HL-60 (cell line): ENCODE measurements around the gene PAQR5.

Source experiments
- DNase-seq, 2 experiments: peaks; one replicate each; pipeline ENCODE4 v3.0.0-alpha.2; 2010 to 2020; ENCODE audit warnings: low read depth in 1 of 2, low spot score in 1 of 2
- H3K27ac ChIP-seq: fragments of 250-450 bp; sonication (Bioruptor Pico); replicated peaks from 2 replicates; pipeline ENCODE4 v1.5.1; 2020; ENCODE audit warnings: mild to moderate bottlenecking, moderate library complexity
- H3K27me3 ChIP-seq: fragments of 250-450 bp; sonication (Bioruptor Pico); 2 replicates; pipeline ENCODE4 v1.5.1; 2021; ENCODE audit warnings: mild to moderate bottlenecking, moderate library complexity; ENCODE audit not compliant: insufficient read depth, poor library complexity, severe bottlenecking
- H3K4me3 ChIP-seq: replicated peaks from 2 replicates; pipeline ENCODE4 v1.5.1; 2011; ENCODE audit warnings: mild to moderate bottlenecking, control low read depth, low read length; ENCODE audit not compliant: insufficient read depth
- CTCF ChIP-seq: IDR thresholded peaks from one replicate; pipeline ENCODE4 v1.5.1; 2011; ENCODE audit warnings: low read length, control low read depth, inconsistent platforms; ENCODE audit not compliant: insufficient read depth
- GABPA ChIP-seq: IDR thresholded peaks from 2 replicates; pipeline ENCODE4 v1.6.1; 2012; ENCODE audit warnings: low read depth
- POLR2AphosphoS5 ChIP-seq: IDR thresholded peaks from 2 replicates; pipeline ENCODE4 v1.6.1; 2012; ENCODE audit warnings: low read depth
- REST ChIP-seq: IDR thresholded peaks from 2 replicates; pipeline ENCODE4 v1.6.1; 2012; ENCODE audit warnings: low read depth; ENCODE audit not compliant: insufficient replicate concordance
- SPI1 ChIP-seq: IDR thresholded peaks from 2 replicates; pipeline ENCODE4 v1.6.1; 2012; ENCODE audit warnings: low read depth, mild to moderate bottlenecking, borderline replicate concordance

Gene PAQR5

GRCh38 chr15:69384626-69385598 lies 86.2 kb downstream of the PAQR5 start:
- H3K27ac ChIP-seq, result no peak overlapping the region
- no peaks in the 10 kb centered on the region for H3K27me3 ChIP-seq
- no peak for DNase-seq

GRCh38 chr15:69385831-69386230 lies 87.1 kb downstream of the PAQR5 start:
- DNase-seq, result no peak
- H3K27me3 ChIP-seq, result no peaks in the 10 kb centered on the region
- H3K4me3 ChIP-seq, result no peak overlapping the region
- TF ChIP-seq GABPA (no peak), CTCF (no peak), SPI1 (no peak), REST (no peak), POLR2AphosphoS5 (no peak)
- H3K27ac ChIP-seq, result no peak overlapping the region

More at GRCh38 chr15:69384626-69385598, 86.2 kb downstream of the PAQR5 start:
- TF ChIP-seq CTCF (no peak), POLR2AphosphoS5 (no peak), REST (no peak), GABPA (no peak), SPI1 (no peak)
- H3K4me3 ChIP-seq, result no peak overlapping the region

GRCh38 chr15:69386284-69386683 lies 87.6 kb downstream of the PAQR5 start:
- TF ChIP-seq POLR2AphosphoS5 (no peak), GABPA (no peak), CTCF (no peak), REST (no peak), SPI1 (no peak)
- no peaks in the 10 kb centered on the region for H3K27me3 ChIP-seq
- H3K4me3 ChIP-seq, result no peak overlapping the region
- no peak overlapping the region for H3K27ac ChIP-seq
- DNase-seq, result no peak
